H1 (cell line): ENCODE results near the gene AIG1. TPM values are rescaled to one million over a fixed set of nuclear protein-coding genes. Genes with fewer than 3 reads are reported as not detected.

ENCODE experiments used
- CTCF ChIA-PET: fragments of 300-600 bp; sonication (Branson Sonifier 250); formaldehyde crosslinking; loops from one replicate; lab custom pipeline; 2021; ENCODE audit not compliant: partially characterized antibody; lab: Charles Lee
- POLR2A ChIA-PET: fragments of 300-600 bp; sonication (Branson Sonifier 250); formaldehyde crosslinking; loops from one replicate; lab custom pipeline; 2021; ENCODE audit warnings: inconsistent platforms; ENCODE audit not compliant: partially characterized antibody; lab: Charles Lee
- DNase-seq, 2 experiments: peaks; one replicate each; pipeline versions ENCODE4 v3.0.0 to v3.0.0-alpha.2; 2010 to 2022; ENCODE audit warnings: low spot score in 2 of 2, low read depth in 1 of 2, mixed read lengths in 1 of 2
- FAIRE-seq: peaks from 2 replicates; lab custom pipeline; 2011; peaks lifted over from hg19 to GRCh38; lab: Jason Lieb, UNC
- H2AFZ ChIP-seq: 2 replicates; pipeline ENCODE4 v1.8.1; 2012; ENCODE audit warnings: low read length, inconsistent platforms
- H2AK5ac ChIP-seq: 2 replicates; pipeline ENCODE4 v1.6.1; 2013; ENCODE audit warnings: low read depth, low read length
- H2BK120ac ChIP-seq: replicated peaks from 2 replicates; pipeline ENCODE3; 2013; ENCODE audit warnings: low read depth, low read length, inconsistent platforms
- H2BK12ac ChIP-seq: 2 replicates; pipeline ENCODE4 v1.6.1; 2013; ENCODE audit warnings: low read depth, low read length
- H2BK15ac ChIP-seq: 2 replicates; pipeline ENCODE4 v1.6.1; 2013; ENCODE audit warnings: low read length
- H2BK20ac ChIP-seq: 2 replicates; pipeline ENCODE4 v1.6.1; 2013; ENCODE audit warnings: low read length
- H2BK5ac ChIP-seq: 2 replicates; pipeline ENCODE4 v1.6.1; 2013; ENCODE audit warnings: low read depth, low read length
- H3K14ac ChIP-seq: 2 replicates; pipeline ENCODE4 v1.6.1; 2013; ENCODE audit warnings: inconsistent platforms; ENCODE audit not compliant: insufficient read length
- H3K18ac ChIP-seq: 2 replicates; pipeline ENCODE4 v1.6.1; 2013; ENCODE audit warnings: low read length; ENCODE audit errors: extremely low read depth
- H3K23ac ChIP-seq: 2 replicates; pipeline ENCODE4 v1.6.1; 2013; ENCODE audit warnings: inconsistent platforms; ENCODE audit not compliant: insufficient read length
- H3K23me2 ChIP-seq: 2 replicates; pipeline ENCODE4 v1.6.1; 2013; ENCODE audit warnings: low read depth, low read length
- H3K27ac ChIP-seq: 2 replicates; pipeline ENCODE4 v1.6.1; 2011; ENCODE audit warnings: low read depth, low read length, inconsistent platforms
- H3K27me3 ChIP-seq, 4 experiments: replicated peaks in 1 of 4; 1 replicate in 1 of 4; 2 replicates in 3 of 4; pipeline versions ENCODE4 v1.6.1 to v1.8.1; 2011 to 2013; ENCODE audit warnings: low read length in 3 of 4, mild to moderate bottlenecking in 3 of 4, inconsistent platforms in 2 of 4, mixed read lengths in 2 of 4, moderate library complexity in 1 of 4; ENCODE audit not compliant: control insufficient read depth in 3 of 4, insufficient read depth in 3 of 4; ENCODE audit errors: extremely low read depth in 1 of 4
- H3K36me3 ChIP-seq, 4 experiments: 2 replicates each; pipeline versions ENCODE4 v1.6.1 to v1.8.1; 2011 to 2013; ENCODE audit warnings: mild to moderate bottlenecking in 4 of 4, low read length in 3 of 4, moderate library complexity in 2 of 4, control low read depth in 1 of 4, inconsistent platforms in 1 of 4; ENCODE audit not compliant: insufficient read depth in 4 of 4, control insufficient read depth in 2 of 4
- H3K4ac ChIP-seq: replicated peaks from 2 replicates; pipeline ENCODE3; 2013; ENCODE audit warnings: low read length, low read depth, mixed read lengths, inconsistent platforms; ENCODE audit not compliant: insufficient read length
- H3K4me1 ChIP-seq, 4 experiments: replicated peaks in 1 of 4; 1 replicate in 1 of 4; 2 replicates in 3 of 4; pipeline versions ENCODE4 v1.6.1 to v1.8.1; 2011 to 2013; ENCODE audit warnings: low read length in 3 of 4, inconsistent platforms in 2 of 4, mixed read lengths in 1 of 4; ENCODE audit not compliant: insufficient read depth in 4 of 4, control insufficient read depth in 3 of 4
- H3K4me2 ChIP-seq, 2 experiments: 2 replicates each; pipeline versions ENCODE4 v1.6.1 to v1.8.1; 2011 to 2013; ENCODE audit warnings: low read depth in 2 of 2, low read length in 2 of 2, control low read depth in 1 of 2, inconsistent platforms in 1 of 2, mild to moderate bottlenecking in 1 of 2; ENCODE audit not compliant: insufficient read depth in 1 of 2
- H3K4me3 ChIP-seq, 4 experiments: fragments of 200-600, 300-600 bp in 1 of 4; sonication (generic), shearing (Covaris generic), sonication (Bioruptor Twin) in 1 of 4; 2 replicates each; pipeline versions ENCODE4 v1.5.1 to v1.8.1; 2011 to 2016; ENCODE audit warnings: low read length in 4 of 4, low read depth in 3 of 4, control low read depth in 2 of 4, inconsistent platforms in 2 of 4, mild to moderate bottlenecking in 2 of 4, mixed read lengths in 1 of 4, moderate library complexity in 1 of 4; ENCODE audit not compliant: insufficient read depth in 2 of 4; ENCODE audit errors: extremely low read depth in 1 of 4
- H3K56ac ChIP-seq: replicated peaks from 2 replicates; pipeline ENCODE3; 2013; ENCODE audit warnings: low read depth, mild to moderate bottlenecking, mixed read lengths, low read length, inconsistent platforms; ENCODE audit not compliant: insufficient read length
- H3K79me1 ChIP-seq: 2 replicates; pipeline ENCODE4 v1.6.1; 2013; ENCODE audit warnings: low read depth, low read length, control low read depth
- H3K79me2 ChIP-seq, 2 experiments: 2 replicates each; pipeline versions ENCODE4 v1.6.1 to v1.8.1; 2012 to 2013; ENCODE audit warnings: low read length in 2 of 2, mild to moderate bottlenecking in 2 of 2, inconsistent platforms in 1 of 2; ENCODE audit not compliant: insufficient read depth in 2 of 2, control insufficient read depth in 1 of 2
- H3K9ac ChIP-seq, 4 experiments: replicated peaks in 1 of 4; 1 replicate in 1 of 4; 2 replicates in 3 of 4; pipeline versions ENCODE4 v1.6.1 to v1.8.1; 2011 to 2013; ENCODE audit warnings: low read depth in 3 of 4, low read length in 3 of 4, control low read depth in 2 of 4, mild to moderate bottlenecking in 2 of 4, moderate library complexity in 2 of 4, inconsistent platforms in 1 of 4; ENCODE audit errors: extremely low read depth in 1 of 4
- H3K9me3 ChIP-seq, 2 experiments: 2 replicates each; pipeline versions ENCODE4 v1.6.1 to v1.8.1; 2012 to 2013; ENCODE audit warnings: mild to moderate bottlenecking in 2 of 2, moderate library complexity in 2 of 2, control low read depth in 1 of 2, inconsistent platforms in 1 of 2, low read depth in 1 of 2, low read length in 1 of 2, mixed read lengths in 1 of 2; ENCODE audit not compliant: insufficient read depth in 2 of 2
- H4K20me1 ChIP-seq, 2 experiments: replicated peaks in 1 of 2; 2 replicates each; pipeline versions ENCODE3 to v1.8.1; 2011 to 2013; ENCODE audit warnings: inconsistent platforms in 2 of 2, low read length in 2 of 2, mild to moderate bottlenecking in 1 of 2; ENCODE audit not compliant: insufficient read depth in 2 of 2, control insufficient read depth in 1 of 2
- H4K5ac ChIP-seq: 2 replicates; pipeline ENCODE4 v1.6.1; 2013; ENCODE audit warnings: low read length, low read depth, mixed read lengths, inconsistent platforms; ENCODE audit not compliant: insufficient read length
- H4K8ac ChIP-seq: 2 replicates; pipeline ENCODE4 v1.8.0; 2013; ENCODE audit warnings: mild to moderate bottlenecking, moderate library complexity, low read length, inconsistent platforms; ENCODE audit not compliant: insufficient read depth; ENCODE audit errors: extremely low read depth
- H4K91ac ChIP-seq: replicated peaks from 2 replicates; pipeline ENCODE3; 2013; ENCODE audit warnings: low read length, mixed read lengths, inconsistent platforms; ENCODE audit not compliant: insufficient read length
- SIRT6 ChIP-seq: IDR thresholded peaks from one replicate; pipeline ENCODE4 v1.7.1; 2012; ENCODE audit warnings: low read length, inconsistent platforms
- SRF ChIP-seq: IDR thresholded peaks from 2 replicates; pipeline ENCODE4 v1.6.1; 2011; ENCODE audit warnings: mild to moderate bottlenecking, low read depth, low read length, moderate library complexity
- polyA plus RNA-seq, 7 experiments: library from polyadenylated mRNA; depleted of rRNA in 3 of 7; stranded (reverse) in 5 of 7; unstranded in 2 of 7; fragments of >200 nt in 5 of 7; fragments of 200-250 nt in 2 of 7; gene quantifications; 1 replicate in 5 of 7; 2 replicates in 1 of 7; 4 replicates in 1 of 7; pipeline versions ENCODE4 v1.2.1 to v1.2.3, GENCODE V29; 2011 to 2013; ENCODE audit warnings: missing spikeins in 2 of 7, mixed read lengths in 2 of 7
- total RNA-seq: library from RNA; stranded (reverse); fragmentation: NEBNext Ultra II Directional; extraction: Animal tissue kit (Norgen Biotek cat#: 25700); gene quantifications from 2 replicates; pipeline ENCODE4 v1.2.1, GENCODE V29; 2021

AIG1 gene
- total and polyA plus RNA-seq, 2 of the 8 experiments (the other 6 are each of a cell fraction or from before 2014, with no cell fraction given), result 56.6 to 58.4 TPM

DNA sequence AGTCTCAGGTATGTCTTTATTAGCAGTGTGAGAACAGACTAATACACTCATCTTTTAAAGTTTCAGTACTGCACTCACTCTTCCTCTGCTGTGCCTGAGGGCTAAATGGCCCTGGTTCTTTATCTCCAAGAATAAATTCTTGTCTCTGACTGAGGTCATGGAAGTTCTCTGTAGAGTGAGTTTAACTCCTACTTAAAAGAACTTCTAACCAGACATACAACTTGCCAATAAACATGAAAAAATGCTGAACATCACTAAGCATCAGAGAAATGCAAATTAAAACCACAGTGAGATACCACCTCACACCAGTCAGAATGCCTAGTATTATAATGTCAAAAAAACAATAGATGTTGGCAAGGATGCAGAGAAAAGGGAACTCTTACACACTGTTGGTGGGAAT lies 316.2 kb downstream of the AIG1 start:
- H3K9ac ChIP-seq, result no peak overlapping the region
- H4K91ac ChIP-seq, result no peak overlapping the region
- FAIRE-seq (no peak), DNase-seq (no peak)
- no peaks in the 10 kb centered on the region for H3K79me1 ChIP-seq
- no peak overlapping the region for H3K4me3 ChIP-seq
- no peak overlapping the region for H2BK12ac ChIP-seq
- no peak overlapping the region for H2AK5ac ChIP-seq
- H3K79me2 ChIP-seq, result no peaks in the 10 kb centered on the region
- no peak overlapping the region for H2BK5ac ChIP-seq
- ChIA-PET CTCF (no interaction called here), POLR2A (no interaction called here)
- H2BK15ac ChIP-seq, result no peak overlapping the region
- no peak overlapping the region for H3K56ac ChIP-seq
- H3K27ac ChIP-seq, result no peak overlapping the region
- no peaks in the 10 kb centered on the region for H3K36me3 ChIP-seq
- H3K4ac ChIP-seq, result no peak overlapping the region
- no peak overlapping the region for H3K18ac ChIP-seq
- no peak overlapping the region for H3K23ac ChIP-seq
- H3K14ac ChIP-seq, result no peak overlapping the region
- no peak overlapping the region for H4K5ac ChIP-seq
- H3K27me3 ChIP-seq, result no peaks in the 10 kb centered on the region
- no peaks in the 10 kb centered on the region for H3K9me3 ChIP-seq
- no peaks in the 10 kb centered on the region for H4K20me1 ChIP-seq
- H3K4me2 ChIP-seq, result no peak overlapping the region
- no peaks in the 10 kb centered on the region for H3K4me1 ChIP-seq
- peaks cover 3% of the 10 kb centered on the region; the same call in 1 of the 2 replicates for H3K23me2 ChIP-seq
- H2BK120ac ChIP-seq, result no peak overlapping the region
- H4K8ac ChIP-seq, result no peak overlapping the region
- H2AFZ ChIP-seq, result no peak overlapping the region
- no peak overlapping the region for H2BK20ac ChIP-seq
- TF ChIP-seq SRF (no peak), SIRT6 (no peak)
